T-helper 1 cell treated with Interleukin-12 subunit alpha and Interleukin-12 subunit beta and Interleukin-4 antibody, amounts not matched to agents 30 ng/mL and 1 ng/mL, for 36 hours (primary cell): ENCODE data around the gene GLYATL1B. TPM values are rescaled to one million over a fixed set of nuclear protein-coding genes. Genes with fewer than 3 reads are reported as not detected.

ENCODE experiments used
- intact Hi-C: fragments of 100-400 bp; cut with micrococcal nuclease; formaldehyde crosslinking; loops from one replicate; pipeline ENCODE4 v1.15.1; 2024
- total RNA-seq: library from RNA; stranded (reverse); gene quantifications from 2 replicates; pipeline ENCODE4 v1.2.3, GENCODE V29; 2022

GLYATL1B gene
- total RNA-seq, 1 donor from 2014 or later = not detected

DNA sequence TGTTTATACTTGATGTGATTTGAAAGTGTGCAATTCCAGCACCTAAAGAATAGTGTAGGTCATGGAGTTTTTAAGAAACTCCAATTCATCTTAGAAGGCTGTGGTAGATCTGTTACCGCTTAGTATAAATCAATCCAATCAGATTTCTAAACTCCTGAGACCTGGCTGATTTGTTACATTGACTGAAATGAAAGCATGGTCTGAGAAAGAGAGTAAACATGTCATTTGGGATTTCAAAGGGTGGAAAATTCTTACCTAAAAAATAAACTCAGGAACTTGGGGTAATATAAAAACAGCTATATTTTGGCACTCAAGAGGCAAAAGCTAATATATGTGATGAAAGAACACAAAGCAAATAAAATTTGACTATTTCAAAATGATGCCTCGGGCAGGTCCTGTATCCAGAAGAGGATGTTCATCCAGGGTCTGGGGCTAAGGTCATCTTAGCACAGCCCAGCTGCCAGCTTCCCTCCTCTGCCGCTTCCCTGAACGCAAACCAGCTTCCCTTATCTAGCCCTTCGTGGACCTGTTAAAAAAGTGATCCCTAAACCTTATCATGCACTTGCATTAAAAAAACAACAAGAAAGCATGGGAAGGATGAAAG lies 10.0 kb downstream of the GLYATL1B start:
- intact Hi-C loops = loop anchor here (2.0 kb wide), 1 partner anchor 335 kb away; no protein-coding TSS in a partner anchor

DNA sequence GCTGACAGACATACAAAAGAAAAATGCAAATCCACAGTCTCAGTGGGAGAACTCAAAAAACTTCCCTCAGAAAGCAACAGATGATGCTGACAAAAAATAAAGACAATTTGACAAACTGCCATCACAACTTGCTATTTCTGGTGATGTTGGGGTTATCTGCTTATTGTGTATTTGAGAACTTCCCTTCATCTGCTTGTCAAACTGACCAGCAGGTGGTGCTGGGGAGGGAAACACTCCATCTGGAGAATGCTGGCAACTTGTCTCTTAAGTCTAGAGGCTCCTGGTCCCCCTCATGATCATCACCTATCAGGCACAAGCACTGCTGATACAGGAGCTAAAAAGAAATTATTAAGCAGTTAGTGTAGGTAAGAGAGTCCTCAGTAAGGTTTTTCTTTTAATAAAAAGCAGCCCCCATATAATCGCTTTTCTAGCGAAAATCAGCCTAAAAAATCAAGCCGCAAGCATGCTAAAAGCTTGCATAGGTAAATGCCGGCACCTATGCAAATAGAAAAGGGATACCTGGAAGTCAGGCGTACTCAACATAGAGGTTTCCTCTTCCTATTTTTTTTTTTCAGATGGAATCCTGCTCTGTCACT lies 11.1 kb downstream of the GLYATL1B start:
- intact Hi-C loops = loop anchor here (1.0 to 2.0 kb wide), 3 partner anchors 39 to 334 kb away; no protein-coding TSS in a partner anchor

DNA sequence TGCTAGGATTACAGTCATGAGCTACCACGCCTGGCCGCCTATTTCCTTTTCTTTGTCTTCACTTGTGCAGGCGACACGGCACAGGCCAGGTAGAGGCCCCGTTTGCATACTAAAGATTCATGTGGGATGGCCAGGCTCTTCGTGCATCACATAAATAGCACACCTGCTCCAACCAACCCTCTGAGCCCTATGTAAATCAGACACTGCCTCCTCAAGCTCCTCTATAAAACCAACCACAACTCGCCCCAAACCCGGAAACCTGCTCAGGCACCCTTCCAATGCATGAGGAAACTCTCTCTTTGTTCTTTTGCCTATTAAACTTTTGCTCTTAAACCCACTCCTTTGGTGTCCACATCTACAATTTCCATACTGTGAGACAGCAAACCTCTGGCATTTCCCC lies 11.8 kb downstream of the GLYATL1B start:
- intact Hi-C loops = loop anchor here (1.0 to 2.0 kb wide), 3 partner anchors 38 to 333 kb away; no protein-coding TSS in a partner anchor

DNA sequence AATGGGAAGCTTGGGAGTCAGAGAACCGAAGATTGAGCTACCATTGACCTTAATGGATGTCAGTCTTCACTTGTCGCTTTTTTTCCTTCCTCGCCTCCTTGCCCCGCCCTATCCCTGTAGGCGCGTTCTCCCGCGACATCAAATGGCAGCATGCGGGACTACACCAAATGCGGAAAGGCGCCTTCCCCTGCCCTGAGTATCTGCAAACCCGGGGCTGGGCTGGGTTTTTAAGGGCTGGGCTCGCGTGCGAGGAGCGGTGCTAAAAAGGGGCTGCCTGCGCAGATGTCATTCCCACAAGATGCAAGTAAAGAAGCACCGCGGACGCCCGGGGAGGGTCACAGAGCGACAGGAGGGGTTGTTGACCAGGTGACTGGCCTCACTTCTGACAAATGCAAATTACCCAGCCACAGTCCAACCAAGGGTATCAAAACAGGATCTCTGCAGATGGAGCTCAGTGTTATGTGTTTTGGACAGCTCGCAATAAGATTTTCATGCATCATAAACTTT lies 16.2 kb downstream of the GLYATL1B start:
- intact Hi-C loops = loop anchor here (1.0 to 10.0 kb wide), 4 partner anchors 34 to 512 kb away; partner anchors contain the start of gene OSBP

DNA sequence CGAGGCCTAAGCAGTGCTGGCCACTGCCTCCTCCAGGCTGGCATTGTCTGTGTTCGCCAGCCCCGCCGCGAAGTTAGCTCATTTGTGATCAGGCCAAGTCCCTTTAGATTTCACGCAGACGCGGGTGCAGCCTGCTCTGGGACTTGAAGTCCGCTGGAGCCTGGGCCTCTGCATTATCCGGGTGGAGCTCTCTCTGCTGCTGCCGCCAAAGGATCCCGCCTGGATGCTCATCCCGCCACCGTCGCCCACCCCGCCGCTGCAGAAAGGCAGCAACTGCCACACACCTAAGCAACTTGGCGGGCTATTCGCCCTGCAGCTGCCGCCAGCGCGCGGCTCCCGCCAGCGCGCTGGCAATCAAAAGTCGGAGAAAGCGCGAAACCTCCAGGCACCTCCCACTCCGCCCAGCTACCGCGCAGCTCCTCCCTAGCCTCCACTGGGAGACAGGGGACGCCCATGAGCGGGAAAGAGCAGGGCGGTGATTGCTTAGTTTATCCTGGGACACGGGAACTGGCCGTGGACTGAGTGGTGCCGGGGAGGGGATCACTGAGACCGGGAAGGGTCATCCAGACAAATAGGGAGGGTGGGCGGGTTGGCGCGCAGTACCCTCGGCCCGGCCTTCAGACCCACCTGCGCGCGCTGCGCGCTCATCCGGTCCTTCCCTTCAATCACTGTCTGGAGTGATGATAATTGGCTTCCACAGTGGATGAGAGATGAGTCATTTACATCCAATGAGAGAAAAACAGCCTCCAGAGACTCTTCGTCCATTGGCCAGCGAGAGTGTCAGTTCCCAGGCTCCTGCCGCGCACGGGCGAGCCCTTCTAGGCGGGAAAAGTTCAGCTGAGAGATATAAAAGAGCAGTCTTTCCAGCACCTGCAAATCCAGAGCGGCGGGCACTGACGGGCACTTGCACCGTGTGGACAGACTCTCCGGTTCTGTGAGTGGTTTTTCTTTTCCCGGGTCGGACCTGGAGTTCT lies 20.5 kb downstream of the GLYATL1B start, which contains the start of gene FAM111B:
Gene FAM111B (plus strand): TSS at position 875 of the 974 bp plus-strand sequence. CDS start 2,389 bp downstream, outside the sequence.
- intact Hi-C loops = loop anchor here (1.0 to 10.0 kb wide), 9 partner anchors 14 to 1539 kb away; partner anchors contain the start of genes FAM111A, OSBP, STX3 and UBE2L6

DNA sequence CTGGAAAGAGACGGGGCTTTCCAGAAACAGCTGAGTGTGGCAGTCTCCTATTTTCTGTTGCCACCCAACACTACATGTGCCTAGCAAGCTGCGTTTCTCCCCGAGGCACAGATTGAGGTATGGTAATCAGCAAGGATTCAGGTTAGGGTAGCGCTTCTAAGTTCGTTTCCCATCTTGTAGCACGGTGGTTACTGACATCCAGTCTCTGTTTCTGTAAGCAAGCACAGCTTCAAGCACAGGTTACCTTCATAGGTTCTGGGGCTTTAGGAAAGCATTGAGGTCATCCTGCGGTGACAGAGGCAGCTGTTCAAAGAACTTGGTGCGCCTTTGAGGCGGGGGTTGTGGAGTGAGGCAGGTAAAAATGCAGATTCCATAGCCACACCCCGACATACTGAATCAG lies 21.6 kb downstream of the GLYATL1B start:
- intact Hi-C loops = loop anchor here (1.0 to 10.0 kb wide), 10 partner anchors 7 to 1540 kb away; partner anchors contain the start of genes FAM111A, OSBP, SELENOH and STX3

DNA sequence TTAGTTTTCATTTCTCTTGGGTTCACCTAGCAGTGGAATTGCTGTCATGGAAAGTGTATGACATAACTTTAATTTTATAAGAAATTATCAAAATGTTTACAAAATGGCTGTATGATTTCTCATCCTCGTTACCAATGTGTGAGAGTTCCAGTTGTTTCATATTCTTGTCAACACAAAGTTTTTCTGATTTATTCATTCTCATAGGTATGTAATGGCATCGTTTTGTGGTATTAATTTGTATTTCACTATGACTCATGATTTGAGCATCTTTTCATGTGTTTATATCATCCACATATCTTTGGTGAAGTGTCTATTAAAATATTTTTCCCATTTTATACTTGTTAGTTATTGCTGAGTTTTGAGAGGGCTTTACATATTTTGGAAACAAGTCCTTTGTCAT lies 26.4 kb downstream of the GLYATL1B start:
- intact Hi-C loops = loop anchor here (5.0 kb wide), 1 partner anchor 1730 kb away; the partner anchor contains the start of gene CCDC86

DNA sequence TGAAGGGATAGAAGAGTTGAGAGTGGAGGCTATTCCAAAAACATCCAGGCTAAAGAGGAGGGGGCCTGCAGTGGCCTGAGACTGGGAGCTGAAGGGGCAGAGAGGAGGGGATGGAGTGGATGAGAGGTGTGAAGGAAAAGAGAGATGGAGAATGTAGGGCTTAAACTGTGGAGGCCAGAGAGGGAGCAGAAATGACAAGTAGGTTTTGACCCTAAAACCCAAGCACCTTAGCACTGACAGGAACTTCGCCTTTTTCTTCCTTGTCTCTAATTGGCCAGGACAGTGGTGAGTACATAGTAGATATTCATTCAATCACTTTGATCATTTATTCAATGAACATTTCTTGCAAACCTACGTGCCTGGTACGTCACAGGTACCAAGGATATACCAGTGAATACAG lies 28.2 kb downstream of the GLYATL1B start:
- intact Hi-C loops = loop anchor here (5.0 kb wide), 1 partner anchor 1728 kb away; the partner anchor contains the start of gene CCDC86

DNA sequence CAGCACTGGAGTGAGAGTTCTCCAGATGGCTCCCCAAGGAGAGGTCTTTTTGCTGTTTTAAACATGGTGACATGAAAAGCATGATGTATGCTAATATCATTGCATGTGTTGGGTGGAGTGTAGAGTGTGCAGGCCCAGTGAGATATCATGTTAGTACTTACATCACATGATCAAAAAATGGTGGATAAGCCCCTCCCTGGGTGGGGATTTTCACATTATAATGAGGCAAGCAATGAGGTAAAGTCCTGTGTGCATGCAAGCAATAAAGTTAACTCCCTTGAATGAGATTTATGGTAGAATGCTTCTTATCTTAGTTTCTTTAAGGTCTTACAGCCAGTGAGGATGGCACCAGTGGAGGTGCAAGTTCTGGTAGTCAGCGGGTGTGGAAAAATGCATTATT lies 29.4 kb downstream of the GLYATL1B start:
- intact Hi-C loops = no loop called here

DNA sequence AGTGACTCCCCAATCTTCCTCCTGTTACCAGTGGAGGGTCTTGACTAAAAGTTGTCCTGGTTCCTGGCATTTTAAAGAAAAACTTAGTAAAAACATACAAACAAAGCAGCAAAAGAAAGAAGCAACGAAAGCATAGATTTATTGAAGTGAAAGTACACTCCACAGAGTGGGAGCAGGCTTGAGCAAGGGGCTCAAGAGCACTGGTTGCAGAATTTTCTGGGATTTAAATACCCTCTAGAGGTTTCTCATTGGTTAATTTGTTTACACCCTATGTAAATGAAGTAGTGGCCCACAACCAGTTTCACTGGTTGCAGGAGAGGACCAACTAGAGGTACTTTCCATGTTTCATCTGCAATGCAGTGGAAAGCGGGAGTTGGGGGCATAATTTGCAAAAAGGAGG lies 31.7 kb downstream of the GLYATL1B start:
- intact Hi-C loops = no loop called here

DNA sequence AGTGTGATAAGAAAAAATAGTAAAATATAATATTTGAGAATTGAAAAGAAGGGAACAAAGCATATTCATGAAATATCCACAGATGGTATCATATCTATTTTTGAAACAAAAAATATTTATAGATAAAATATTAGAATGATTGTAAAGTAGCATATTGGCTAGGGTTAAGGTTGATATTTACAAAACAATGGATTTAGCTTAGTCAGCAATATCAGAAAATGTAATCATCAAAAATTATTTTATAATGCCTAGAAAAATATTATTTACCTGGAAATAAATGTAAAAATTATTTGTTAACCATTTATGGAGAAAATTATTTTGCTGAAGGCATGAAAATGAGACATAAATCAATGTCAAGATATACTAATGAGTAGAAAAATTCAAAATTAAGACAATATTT lies 33.7 kb downstream of the GLYATL1B start:
- intact Hi-C loops = loop anchor here (2.0 kb wide), 1 partner anchor 13 kb away; the partner anchor contains the start of gene FAM111B

DNA sequence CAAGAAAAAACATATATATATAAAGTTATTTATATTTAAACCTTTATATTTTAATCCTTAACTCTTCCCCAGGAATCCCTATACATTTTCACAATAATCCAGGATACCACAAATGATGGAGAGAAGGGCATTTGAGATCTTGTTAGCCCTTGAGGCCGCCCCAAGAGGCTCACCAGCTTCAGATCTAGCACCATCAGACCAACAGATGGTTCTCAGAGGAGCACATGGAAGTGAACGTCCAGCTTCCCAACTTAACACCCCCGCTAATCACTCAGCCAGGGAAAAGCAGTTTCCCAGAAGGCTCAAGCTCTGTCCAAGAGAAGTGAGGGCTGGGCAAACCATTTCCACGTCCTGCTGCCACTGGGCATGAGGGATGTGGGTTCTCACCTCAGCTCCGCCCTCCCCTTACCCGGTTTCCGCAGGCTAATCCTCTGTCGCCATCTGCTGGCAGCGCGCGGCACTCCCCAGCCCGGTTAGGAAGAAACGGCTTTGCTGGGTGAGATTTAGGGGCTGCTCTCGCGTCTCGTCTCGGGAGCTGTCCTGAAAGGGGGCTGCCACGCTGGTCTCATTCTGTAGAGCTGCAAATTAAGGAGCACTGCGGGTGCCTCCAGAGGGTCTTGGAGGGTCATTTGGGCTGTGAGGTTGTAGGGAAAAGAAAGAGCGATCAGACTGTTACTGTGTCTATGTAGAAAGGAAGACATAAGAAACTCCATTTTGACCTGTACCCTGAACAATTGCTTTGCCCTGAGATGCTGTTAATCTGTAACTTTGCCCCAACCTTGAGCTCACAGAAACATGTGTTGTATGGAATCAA lies 49.7 kb downstream of the GLYATL1B start:
- intact Hi-C loops = loop anchor here (1.0 kb wide), 9 partner anchors 8 to 482 kb away; partner anchors contain the start of gene FAM111B

DNA sequence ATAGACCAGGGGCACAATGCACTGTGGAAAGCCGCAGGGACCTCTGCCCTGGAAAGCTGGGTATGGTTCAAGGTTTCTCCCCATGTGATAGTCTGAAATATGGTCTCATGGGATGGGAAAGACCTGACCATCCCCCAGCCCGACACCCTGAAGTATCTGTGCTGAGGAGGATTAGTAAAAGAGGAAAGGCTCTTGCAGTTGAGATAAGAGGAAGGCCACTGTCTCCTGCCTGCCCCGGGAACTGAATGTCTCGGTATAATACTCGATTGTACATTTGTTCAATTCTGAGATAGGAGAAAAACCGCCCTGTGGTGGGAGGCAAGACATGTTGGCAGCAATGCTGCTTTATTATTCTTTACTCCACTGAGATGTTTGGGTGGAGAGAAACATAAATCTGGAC lies 50.4 kb downstream of the GLYATL1B start:
- intact Hi-C loops = loop anchor here (1.0 kb wide), 8 partner anchors 22 to 482 kb away; partner anchors contain the start of gene FAM111B

DNA sequence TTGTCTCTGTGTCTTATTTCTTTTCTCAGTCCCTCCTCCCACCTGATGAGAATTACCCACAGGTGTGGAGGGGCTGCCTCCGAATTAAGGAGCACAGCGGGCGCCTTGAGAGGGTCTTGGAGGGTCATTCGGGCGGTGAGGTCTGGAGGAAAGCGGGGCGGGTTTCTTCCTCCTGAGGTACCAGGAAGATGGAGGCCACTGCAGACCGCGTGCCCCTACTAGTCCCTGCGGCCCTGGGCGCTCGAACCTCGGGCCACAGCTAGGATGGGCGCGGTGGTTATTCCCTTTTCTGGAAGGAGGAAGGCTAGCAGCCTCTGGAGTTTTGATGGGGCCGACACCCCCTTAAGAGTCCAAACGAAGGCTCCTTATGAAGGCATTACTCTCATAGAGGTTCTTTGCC lies 51.1 kb downstream of the GLYATL1B start:
- intact Hi-C loops = no loop called here

DNA sequence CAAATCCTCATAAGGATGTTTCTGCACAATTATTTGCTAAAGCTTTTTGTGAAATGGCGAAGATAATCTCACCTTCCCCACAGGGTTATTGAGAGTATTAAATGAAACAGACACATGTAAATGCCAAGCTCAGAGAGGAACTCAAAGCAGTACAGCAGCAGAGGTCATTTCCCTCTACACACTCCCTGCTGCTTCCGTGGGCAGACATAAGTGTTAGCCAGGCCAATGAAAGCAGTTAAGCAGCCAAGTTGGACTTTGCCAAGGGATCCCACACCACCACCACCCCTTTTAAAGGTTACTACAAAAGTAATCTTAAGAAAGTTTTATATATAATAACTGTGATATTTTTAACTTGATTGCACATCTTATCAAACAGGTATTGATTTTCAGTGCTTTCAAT lies 52.5 kb downstream of the GLYATL1B start:
- intact Hi-C loops = no loop called here

DNA sequence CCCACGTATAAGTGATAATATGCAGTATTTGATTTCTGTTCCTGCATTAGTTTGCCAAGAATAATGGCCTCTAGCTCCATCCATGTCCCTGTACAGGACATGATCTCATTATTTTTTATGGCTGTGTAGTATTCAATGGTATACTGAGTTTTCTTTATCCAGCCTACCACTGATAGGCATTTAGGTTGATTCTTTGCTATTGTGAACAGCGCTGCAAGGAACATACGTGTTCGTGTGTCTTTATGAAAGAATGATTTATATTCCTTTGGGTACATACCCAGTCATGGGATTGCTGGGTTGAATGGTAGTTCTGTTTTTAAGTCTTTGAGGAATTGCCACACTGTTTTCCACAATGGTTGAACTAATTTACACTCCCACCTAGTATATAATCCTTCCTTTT lies 55.1 kb downstream of the GLYATL1B start:
- intact Hi-C loops = loop anchor here (5.0 to 10.0 kb wide), 6 partner anchors 671 to 1804 kb away; partner anchors contain the start of genes MED19, MRPL16, P2RX3 and SELENOH

DNA sequence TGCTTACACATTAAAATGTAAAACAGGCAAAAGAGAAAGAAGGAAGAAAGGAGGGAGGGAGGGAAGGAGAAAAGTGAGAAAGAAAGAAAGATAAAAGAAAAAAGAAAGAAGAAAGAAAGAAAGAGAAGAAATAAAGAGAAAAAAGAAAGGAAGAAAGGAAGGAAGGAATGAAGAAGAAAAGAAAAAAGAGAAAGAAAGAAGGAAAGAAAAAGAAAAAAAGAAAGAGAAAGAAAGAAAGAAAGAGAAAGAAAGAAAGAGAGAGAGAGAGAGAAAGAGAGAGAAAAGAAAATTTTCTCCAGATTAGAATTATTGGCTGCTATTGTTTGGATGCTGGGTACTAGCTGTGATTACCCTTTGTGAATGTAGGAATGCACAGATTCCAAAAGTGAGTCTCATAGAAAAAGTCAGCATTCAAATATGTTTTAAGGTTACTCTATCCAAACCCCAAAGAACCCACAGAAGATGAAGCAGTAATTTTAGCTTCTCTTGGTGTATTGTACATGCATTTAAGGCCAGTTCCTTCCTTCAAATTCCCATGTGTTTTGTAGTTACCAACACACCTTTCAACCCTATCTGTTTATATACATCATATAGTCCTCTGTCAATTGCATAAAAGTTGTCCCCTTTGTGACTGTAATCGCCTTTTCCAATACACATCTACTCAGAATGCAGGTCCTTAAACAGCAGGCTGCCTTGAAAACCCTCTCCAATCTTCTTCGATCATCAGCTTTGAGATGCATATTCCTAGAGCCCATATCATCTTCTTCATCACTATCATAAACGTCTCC lies 55.8 kb downstream of the GLYATL1B start:
- intact Hi-C loops = loop anchor here (1.0 to 10.0 kb wide), 16 partner anchors 16 to 1805 kb away; partner anchors contain the start of genes FAM111B, MED19, MRPL16 and P2RX3
